Hepatocyte (in vitro differentiated cells): Measurements from ENCODE around the gene TAX1BP3.

Experiments
- EZH2 ChIP-seq: fragments of 200-600 bp; sonication (generic); IDR thresholded peaks from 2 replicates; pipeline ENCODE4 v1.6.1; 2016; ENCODE audit warnings: antibody characterized with exemption, mild to moderate bottlenecking, borderline replicate concordance
- EZH2phosphoT487 ChIP-seq: fragments of 200-600 bp; sonication (generic); IDR thresholded peaks from one replicate; pipeline ENCODE4 v1.6.1; 2018; ENCODE audit warnings: antibody characterized with exemption, mild to moderate bottlenecking, low read depth, moderate library complexity; ENCODE audit not compliant: unreplicated experiment, severe bottlenecking
- TF ChIP-seq, protein P1 (sequence below): fragments of 200-600 bp; sonication (generic); IDR thresholded peaks from 2 replicates; pipeline ENCODE4 v1.5.1; 2016; ENCODE audit warnings: antibody characterized with exemption, mild to moderate bottlenecking; ENCODE audit not compliant: poor library complexity

- TF ChIP-seq EZH2phosphoT487 (no peak), EZH2 (no peak)
- TF ChIP-seq, protein P1, sequence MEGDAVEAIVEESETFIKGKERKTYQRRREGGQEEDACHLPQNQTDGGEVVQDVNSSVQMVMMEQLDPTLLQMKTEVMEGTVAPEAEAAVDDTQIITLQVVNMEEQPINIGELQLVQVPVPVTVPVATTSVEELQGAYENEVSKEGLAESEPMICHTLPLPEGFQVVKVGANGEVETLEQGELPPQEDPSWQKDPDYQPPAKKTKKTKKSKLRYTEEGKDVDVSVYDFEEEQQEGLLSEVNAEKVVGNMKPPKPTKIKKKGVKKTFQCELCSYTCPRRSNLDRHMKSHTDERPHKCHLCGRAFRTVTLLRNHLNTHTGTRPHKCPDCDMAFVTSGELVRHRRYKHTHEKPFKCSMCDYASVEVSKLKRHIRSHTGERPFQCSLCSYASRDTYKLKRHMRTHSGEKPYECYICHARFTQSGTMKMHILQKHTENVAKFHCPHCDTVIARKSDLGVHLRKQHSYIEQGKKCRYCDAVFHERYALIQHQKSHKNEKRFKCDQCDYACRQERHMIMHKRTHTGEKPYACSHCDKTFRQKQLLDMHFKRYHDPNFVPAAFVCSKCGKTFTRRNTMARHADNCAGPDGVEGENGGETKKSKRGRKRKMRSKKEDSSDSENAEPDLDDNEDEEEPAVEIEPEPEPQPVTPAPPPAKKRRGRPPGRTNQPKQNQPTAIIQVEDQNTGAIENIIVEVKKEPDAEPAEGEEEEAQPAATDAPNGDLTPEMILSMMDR = no peak
These were observed 41.3 kb downstream of the TAX1BP3 start for GRCh38 chr17:3626831-3627768.
